Fibroblast of skin of right quadriceps (primary cell): ENCODE results near the gene RANBP3.

Experiments used
- DNase-seq: peaks from one replicate; pipeline ENCODE4 v3.0.0-alpha.2; 2013

Gene RANBP3

DNA sequence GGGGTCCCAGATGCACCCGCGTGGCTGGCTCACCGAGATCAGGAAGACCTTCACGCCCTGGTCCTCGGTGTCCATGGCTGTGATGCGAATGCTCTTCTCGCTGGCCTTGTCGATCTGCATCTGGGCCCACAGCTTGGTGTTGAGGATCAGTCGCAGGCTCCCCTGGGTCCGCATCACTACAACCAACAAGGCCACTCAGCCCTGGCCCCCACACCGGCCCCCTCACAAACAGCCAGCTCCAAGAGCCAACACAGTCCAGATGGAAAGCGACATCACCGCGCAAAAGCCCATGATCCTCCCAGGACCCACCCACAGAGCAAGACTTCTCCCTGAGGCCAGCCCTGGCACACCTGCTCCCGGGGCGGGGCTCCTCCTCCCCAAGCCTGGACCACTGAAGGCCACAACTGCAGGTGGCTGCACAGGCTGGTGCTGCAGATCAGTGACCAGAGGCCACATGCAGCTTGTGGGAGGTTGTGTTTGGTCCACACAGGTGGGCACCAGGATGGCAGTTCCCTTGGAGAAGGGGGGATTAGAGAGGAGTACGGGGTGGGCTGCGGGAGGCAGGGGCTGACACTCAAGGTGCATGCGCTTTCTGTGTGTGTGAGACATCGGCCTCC, 59.4 kb downstream of the RANBP3 start:
- no peak for DNase-seq

DNA sequence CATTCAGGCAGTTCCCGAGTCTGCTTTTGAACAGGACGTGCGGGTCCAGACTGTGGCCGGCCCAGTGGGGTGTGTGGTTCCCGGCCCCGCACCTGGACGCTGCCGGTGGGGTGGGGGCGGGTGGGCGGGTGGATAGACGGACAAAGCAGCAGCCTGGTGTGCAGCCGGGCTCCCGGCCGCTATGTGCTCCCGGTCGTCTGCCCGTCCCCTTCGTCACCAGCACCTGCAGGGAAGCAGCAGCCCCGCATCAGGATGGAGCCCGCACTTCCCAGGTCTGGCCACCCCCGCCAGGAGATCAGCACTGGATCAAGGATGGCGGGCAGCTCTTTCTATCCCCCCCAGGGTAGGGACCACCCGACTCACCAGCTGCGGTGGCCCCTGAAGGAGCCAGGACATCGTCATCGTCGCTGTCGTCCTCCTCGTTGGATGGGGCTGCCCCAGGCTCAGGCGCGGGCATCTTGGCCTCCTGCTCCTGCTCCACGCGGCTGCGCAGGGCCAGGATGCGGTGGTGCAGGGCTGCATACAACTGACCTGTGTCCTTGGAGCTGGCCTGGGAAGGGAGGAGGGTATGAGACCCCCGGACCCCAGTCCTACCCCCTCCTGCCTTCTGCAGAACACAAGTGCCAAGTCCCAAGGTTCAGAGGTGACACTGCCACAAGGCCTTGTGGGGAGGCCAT, 60.4 kb downstream of the RANBP3 start:
- DNase-seq: no peak

DNA sequence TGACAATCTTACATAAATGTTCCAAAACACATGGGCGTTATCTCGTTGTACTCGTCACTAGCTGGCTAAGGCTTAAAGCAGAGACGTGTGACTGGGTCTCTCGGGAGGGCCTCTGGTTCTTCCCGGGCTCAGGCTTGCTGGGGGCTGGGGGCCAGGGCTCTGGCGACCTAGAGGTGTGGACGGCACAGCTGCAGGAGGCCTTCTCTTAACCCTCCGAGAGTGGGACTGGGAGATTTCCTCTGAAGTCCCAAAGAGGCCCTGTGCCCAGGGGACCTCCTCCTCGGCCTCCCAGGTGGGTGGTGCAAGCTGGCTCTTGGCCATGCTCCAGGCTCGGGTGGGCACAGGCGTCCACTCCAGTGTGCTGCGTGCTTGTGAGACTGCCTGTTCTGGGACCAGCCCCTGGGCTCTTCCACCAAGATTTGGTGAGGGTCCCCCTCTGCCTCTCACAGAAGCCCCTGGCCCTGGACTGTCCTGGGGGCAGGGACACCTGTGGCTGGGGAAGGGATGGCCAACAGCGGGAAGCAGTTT, 61.7 kb downstream of the RANBP3 start:
- DNase-seq: no peak

DNA sequence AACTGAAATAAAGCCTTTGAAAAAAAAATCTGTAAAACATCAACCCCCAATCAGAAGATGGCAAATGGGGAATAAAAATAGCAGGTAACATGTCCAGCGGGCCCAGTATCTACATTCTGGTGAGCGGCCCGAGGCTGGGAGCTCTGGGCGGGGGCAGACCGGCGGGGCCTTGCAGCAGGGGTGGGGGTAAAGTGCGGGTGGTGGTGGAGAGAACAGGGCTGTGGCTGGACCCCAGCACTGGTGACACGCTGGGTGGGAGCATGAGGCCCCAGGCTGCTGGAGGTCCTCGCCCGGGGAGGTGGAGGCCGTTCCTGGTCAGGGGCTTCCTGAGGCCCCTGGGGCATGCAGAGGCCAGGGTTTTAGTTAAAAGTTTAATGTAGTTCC, 62.2 kb downstream of the RANBP3 start:
- DNase-seq: no peak

DNA sequence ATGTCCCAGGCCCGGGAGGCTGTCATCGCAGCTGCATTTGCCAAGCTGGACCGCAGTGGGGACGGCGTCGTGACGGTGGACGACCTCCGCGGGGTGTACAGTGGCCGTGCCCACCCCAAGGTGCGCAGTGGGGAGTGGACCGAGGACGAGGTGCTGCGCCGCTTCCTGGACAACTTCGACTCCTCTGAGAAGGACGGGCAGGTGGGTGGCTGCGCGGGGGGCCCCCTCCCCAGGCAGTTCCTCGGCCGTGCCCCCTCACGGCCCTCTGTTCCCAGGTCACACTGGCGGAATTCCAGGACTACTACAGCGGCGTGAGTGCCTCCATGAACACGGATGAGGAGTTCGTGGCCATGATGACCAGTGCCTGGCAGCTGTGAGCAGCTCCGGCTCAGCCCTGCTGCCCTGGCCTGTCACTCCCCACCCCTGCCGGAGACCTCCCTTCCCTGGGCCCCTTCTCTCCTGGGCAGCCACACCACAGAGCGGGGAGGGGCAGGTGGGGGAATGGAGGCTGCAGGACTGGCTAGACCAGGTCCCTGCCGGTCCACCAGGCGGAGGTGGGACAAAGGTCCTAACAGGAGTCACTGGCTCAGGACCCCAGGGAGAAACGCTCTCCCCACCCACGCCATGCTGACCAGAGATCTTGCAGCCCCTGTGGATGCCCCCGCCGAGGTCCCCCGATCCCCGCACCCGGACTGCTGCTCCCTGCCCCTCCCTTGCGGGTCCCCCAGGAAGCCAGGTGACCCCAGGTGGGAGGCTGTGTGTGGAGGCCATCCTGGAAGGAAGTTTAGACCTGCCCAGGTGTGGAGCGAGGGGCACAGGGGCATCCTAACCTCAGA, 62.8 kb downstream of the RANBP3 start:
- no peak for DNase-seq

DNA sequence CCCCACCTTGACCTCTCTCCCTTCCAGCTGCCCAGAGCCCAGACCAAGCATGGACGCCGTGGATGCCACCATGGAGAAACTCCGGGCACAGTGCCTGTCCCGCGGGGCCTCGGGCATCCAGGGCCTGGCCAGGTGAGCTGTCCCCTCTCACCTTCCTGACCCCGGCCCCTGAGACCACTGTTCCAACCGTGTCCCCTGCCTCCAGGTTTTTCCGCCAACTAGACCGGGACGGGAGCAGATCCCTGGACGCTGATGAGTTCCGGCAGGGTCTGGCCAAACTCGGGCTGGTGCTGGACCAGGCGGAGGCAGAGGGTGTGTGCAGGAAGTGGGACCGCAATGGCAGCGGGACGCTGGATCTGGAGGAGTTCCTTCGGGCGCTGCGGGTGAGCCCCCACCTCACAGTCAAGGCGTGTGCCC, 63.6 kb downstream of the RANBP3 start:
- no peak for DNase-seq

DNA sequence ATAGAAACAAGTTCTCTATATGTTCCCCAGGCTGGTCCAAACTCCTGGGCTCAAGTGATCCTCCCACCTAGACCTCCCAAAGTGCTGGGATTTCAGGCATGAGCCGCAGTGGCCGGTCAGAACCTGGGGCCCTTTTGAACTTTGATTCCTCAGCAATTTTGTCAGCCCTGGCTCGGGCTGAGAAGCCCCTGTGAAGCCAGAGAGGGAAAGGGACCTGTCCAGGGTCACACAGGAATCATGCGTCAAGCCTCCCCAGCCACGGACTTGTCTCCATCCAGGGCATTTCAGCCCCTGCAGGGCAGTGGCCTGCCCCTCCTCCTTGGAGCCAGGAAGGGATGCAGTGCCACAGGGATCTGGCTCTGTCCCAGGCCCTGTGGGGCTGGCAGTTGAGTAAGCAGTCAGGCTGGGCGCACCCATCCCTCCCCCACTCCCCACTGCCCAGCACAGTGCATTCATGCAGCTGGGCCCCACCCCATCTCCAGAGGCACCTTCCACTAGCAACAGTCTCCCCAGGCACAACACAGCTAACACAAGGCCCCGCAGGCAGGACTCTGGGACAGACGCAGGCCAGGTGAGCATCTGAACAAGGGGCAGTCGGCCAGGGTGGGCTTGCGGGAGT, 64.1 kb downstream of the RANBP3 start, which contains the start of gene CAPS:
Gene CAPS, plus strand, starts transcription at position 516 of the 619 bp plus-strand sequence. CDS start 153 bp downstream, outside the sequence.
- peak; percentile 28 for DNase-seq

DNA sequence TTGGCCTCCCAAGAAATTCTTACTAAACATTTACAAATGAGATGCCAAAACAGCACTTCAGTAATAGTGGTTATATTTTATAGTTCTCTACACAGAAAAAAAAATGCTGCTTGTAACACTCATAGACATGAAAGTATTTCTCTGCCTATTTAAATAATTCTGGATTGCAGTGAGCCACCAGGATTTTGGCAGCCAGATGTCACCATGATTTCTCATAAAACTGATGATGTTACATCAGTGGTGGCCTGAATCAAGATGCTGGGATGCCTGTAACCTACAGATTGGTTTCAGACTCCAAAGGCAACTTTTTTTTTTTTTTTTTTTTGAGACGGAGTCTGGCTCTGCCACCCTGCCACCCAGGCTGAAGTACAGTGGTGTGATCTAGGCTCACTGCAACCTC, 66.6 kb downstream of the RANBP3 start:
- no peak for DNase-seq

DNA sequence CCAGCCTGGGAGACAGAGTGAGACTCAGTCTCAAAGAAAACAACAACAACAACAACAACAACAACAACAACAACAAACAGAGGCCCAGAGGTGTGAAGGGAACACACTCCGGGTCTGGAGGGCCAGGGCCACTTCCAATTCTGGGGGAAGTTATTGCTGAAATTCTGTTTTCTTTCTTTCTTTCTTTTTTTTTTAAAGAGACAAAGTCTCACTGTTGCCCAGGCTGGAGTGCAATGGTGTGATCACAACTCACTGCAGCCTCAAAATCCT, 67.4 kb downstream of the RANBP3 start:
- no peak for DNase-seq

DNA sequence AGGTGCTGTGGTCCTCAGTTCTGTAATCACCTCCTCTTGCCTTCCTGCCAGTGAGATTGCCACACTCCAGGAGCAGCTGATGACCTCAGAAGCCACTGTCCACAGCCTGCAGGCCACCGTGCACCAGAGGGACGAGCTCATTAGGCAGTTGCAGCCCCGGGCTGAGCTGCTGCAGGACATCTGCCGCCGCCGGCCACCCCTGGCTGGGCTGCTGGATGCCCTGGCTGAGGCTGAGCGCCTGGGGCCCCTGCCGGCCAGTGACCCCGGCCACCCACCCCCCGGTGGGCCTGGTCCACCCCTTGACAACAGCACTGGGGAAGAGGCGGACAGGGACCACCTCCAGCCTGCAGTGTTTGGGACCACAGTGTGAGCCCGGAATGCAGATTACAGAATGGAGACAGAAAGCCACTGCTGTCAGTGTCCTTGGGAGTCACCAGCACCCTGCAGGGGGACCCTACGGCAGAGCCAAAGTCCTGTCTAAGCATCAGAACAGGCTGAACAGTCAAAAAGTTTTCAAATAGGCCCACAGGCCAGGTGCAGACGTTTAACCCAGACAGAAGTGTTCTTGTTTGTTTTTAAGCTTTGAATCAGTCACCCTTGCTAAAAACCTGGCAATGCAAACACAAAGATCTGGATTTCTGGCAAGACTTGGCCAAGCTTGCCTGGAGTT, 69.0 kb downstream of the RANBP3 start:
- DNase-seq: no peak

DNA sequence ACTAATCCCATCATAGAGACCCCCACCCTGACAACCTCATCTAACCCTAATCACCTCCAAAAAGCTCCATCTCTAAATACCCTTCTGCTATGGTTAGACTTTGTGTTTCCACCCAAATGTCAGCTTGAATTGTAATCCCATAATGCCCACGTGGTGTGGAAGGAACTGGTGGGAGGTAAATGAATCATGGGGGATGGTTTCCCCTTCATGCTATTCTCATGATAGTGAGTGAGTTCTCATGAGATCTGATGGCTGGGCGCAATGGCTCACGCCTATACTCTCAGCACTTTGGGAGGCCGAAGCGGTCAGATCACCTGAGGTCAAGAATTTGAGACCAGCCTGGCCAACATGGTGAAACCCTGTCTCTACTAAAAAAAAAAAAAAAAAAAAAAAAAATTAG, 70.7 kb downstream of the RANBP3 start:
- DNase-seq: no peak

DNA sequence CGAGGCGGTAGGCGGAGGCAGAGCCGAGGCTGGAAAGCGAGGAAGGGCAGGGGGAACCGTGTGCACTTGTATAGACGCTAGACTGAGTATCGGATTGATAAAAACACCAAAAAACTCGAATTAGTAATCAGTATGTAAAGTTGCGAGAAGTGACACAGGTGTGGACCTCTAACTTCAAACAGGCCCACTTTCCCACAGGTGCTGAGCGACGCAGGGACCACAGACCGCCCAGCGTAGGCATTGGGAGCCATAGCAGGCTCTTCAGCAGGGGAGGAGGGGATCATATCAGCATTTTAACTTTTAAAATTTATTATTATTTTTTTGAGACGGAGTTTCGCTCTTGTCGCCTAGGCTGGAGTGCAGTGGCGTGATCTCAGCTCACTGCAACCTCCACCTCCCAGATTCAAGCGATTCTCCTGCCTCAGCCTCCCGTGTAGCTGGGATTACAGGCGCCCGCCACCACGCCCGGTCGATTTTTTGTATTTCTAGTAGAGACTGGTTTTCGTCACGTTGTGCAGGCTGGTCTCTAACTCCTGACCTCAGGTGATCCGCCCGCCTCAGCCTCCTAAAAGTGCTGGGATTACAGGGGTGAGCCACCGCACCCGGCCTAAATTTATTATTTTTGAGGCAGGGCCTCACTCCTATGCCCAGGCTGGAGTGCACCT, 72.7 kb downstream of the RANBP3 start:
- no peak for DNase-seq

DNA sequence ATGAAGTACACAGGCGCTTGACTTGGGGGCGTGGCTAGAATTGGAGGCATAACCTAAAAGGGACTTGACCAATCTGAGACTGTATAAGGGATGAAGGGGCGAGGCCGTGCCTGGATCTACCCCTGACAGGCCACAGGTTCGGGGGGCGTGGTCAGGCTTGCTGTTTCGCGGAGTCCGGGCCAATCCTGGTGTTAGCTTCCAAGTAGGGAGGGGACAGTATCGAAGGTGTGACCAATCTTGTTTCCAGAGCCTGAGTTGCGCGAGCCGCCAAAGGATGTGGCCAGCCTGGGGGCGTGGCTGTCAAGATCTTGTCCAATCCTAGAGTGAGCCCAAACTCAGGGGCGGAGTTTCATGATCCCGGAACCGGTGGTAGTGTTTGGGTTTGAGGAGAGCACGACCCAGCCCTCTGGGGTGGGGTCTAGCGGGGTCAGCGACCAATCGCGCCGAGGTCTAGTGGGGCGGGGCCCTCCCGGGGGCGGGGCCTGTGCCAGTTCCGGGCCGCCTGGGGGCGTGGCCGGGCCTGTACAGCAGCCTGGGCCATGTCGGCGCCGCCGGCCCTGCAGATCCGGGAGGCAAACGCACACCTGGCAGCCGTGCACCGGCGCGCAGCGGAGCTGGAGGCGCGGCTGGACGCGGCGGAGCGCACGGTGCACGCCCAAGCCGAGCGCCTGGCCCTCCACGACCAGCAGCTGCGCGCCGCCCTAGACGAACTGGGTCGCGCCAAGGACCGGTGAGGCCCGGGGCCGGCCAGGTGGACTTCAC, 73.4 kb downstream of the RANBP3 start, which contains the start of gene VMAC:
Gene VMAC, plus strand, starts transcription at position 521 of the 762 bp plus-strand sequence. Its CDS starts 19 bp downstream, at position 540.
- peak; percentile 100 for DNase-seq

DNA sequence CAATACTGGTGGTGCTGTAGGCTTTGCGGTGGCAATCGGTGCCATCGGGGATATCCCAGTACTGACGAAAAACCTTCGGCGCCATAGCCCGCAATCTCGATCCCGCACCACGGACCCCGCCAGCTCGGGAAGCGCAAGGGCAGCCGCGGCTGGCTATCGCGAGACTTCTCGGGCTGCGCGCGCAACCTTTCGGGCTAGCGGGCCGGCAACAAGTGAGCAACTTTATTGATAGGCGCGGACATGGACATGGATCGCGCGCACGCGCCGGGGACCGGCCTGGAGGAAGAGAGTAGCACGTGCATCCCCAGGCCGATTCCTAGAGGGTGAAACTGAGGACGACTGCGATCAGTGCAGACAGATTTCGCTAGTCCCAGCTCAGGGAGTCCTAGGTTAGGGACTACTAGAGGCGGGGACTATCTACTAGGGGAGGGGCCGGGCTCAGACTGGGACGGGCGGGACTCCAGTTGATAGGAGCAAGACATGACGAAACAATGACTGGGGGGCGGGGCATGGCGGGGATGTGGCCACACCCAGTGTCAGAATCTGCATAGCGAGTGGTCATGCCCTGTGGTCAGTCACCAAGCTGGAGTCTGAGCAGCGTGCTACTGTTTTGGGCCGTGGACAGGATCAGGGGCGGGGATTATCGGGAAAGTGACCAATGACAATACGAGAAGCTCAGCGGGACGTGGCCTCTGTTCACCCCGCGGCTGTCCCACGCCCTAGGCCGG, 74.2 kb downstream of the RANBP3 start, which contains the start of gene NDUFA11:
Gene NDUFA11, minus strand, starts transcription at position 167 of the 728 bp plus-strand sequence. Its CDS starts 82 bp downstream, at position 85.
- peak; percentile 97 for DNase-seq

DNA sequence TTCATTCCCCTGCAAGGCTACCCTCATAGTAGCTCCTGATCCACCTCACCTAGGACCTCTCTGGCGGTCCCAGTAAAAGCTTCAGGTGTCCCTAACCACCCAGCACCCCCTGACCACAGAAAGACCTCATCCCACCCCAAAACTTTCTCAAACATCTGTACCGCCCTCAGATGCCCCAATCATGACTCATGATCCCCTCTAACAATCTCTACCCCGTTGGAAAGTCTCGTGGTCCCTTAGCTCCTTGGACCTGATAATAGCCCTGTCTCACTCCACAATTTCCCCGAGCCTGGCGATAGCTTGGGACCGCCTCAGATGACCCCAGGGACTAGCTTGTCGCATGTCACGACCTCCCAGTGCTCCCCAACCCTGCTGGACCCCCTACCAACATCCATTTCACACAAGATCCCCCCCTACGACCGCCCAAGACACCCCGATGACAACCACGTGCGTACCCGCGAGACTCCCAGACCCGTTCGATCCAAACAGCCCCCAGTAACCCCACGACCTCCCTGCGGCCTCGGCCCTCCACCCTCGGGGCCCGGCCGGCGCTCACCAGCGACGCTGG, 74.8 kb downstream of the RANBP3 start:
- peak; percentile 51 for DNase-seq

DNA sequence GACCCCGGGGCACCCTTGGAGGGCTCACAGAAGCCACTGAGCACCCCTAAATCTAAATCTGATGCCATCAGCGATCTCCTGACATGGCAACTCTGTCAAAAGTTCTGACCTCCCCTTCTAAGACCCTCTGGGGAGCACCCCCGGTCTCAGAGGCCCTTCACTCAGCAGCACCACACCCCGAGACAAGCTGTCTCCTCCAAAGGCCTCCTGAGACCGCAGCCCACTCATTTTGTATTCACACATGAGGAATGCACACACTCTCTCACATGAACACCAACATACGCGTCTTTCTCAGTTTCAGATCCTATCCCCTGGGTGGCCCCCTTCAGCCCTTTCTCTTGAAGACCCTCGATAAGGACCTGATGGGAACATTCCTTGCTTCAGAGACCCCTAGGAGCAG, 77.0 kb downstream of the RANBP3 start:
- no peak for DNase-seq

DNA sequence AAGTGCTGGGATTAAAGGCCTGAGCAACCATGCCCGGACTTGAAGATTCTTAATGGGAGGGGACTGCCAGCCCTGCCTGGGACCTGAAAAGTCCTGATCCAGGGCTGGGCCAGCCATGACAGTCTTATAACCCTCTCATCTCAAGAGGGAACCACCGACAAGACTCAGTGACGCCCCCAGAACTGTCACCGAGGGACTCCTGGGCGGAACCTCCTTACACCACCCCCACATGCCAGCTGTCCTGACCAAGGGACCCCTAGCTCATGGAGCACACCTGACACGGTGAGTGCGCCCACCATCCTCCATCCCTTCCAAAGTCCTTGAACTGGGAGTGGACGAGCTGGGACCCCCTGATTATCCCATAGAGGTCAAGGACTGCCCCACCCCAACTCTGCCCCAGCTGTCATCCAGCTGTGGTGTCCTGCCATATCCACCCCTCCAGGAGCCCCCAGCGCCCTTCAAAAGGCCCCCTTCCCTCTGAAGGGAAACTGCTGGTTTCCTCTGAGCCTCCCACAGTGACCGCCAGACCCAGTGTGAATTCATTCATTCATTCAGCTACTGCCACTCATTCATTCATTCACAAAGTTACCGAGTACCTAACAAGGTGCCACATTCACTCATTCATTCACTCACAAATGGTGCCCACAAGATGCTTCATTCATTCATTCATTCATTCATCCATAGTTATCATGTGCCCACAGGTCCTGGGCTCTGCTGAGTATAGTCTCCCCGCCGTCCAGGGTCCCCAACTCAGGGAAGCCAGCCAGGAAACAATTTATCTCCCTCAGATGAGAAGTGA, 78.0 kb downstream of the RANBP3 start:
- DNase-seq: no peak

DNA sequence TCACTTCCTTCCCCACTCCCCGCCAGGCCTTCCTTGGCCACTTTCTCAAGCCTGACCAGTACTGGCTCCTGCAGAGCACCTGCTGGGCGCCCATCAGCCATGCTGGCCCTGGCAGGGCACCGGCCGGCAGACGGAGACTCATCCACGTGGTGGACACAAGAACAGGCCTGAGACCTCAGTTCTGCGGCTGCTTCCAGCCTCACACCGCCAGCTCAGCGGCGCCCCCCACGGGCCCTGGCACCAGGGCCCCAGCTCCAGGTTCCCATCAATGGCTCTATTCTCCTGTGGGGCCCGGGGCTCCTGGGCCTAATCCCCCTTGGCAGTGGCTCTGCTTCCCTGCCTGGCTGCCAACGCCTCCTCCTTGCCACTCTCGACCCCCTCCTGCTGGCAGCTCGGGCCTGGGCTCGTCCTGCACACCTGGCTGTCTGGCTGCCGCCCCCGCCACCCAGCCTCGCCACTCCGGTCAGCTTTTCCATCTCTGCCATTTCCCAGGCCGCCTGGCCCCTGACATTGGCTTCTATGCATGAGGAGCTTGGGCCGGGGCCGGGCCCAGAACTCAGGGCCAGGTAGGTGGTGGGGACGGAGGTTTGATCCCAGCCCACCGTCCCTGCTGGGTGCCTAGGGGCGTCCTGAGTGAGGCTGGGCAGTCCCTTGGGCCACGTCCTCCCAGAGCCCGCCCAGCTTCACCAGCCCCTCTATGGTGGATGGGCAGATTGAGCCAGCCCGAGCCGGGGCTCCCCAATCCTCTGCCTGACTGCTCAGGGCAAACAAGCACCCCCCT, 80.6 kb downstream of the RANBP3 start:
- no peak for DNase-seq
